HEK293 (cell line): ENCODE results near the gene FCHSD1.

Experiments
- CTCF ChIA-PET: fragments of 350-600 bp; formaldehyde crosslinking; extraction: SDS; loops from one replicate; lab custom pipeline; 2021; ENCODE audit warnings: antibody characterized with exemption; lab: Yijun Ruan, JAX
- POLR2A ChIA-PET: fragments of 300-600 bp; formaldehyde crosslinking; extraction: SDS; loops from one replicate; lab custom pipeline; 2020; ENCODE audit warnings: antibody characterized with exemption, inconsistent platforms; lab: Yijun Ruan, JAX
- H3K27ac ChIP-seq: fragments of 200-500 bp; sonication (Bioruptor generic); 2 replicates; pipeline ENCODE4 v1.5.1; 2014; ENCODE audit warnings: low read depth, low read length, control low read depth, inconsistent platforms; ENCODE audit errors: extremely low read depth
- H3K36me3 ChIP-seq, 2 experiments: fragments of 200-500 bp in 1 of 2; sonication (Bioruptor generic) in 1 of 2; 1 replicate in 1 of 2; 2 replicates in 1 of 2; pipeline ENCODE4 v1.5.1; 2014 to 2017; ENCODE audit warnings: inconsistent platforms in 2 of 2, low read length in 2 of 2; ENCODE audit not compliant: control insufficient read depth in 2 of 2, insufficient read depth in 1 of 2
- H3K4me1 ChIP-seq: fragments of 200-500 bp; sonication (Bioruptor generic); 2 replicates; pipeline ENCODE4 v1.5.1; 2014; ENCODE audit warnings: mild to moderate bottlenecking, low read length, inconsistent platforms; ENCODE audit not compliant: control insufficient read depth, insufficient read depth
- H3K4me3 ChIP-seq: 2 replicates; pipeline ENCODE4 v1.5.1; 2011; ENCODE audit warnings: low read depth, mild to moderate bottlenecking, control low read depth, low read length, moderate library complexity
- H3K9me3 ChIP-seq: fragments of 200-500 bp; sonication (Bioruptor generic); 2 replicates; pipeline ENCODE4 v1.5.1; 2014; ENCODE audit warnings: low read depth, low read length, inconsistent platforms; ENCODE audit not compliant: control insufficient read depth, insufficient read depth
- KLF9 ChIP-seq: fragments of 450-650 bp; formaldehyde crosslinking; IDR thresholded peaks from 2 replicates; pipeline ENCODE4 v1.5.1; 2016; ENCODE audit warnings: missing biosample characterization, missing genetic modification characterization, low read depth
- PRDM1 ChIP-seq: fragments of 450-650 bp; formaldehyde crosslinking; IDR thresholded peaks from 2 replicates; pipeline ENCODE4; 2016; ENCODE audit warnings: missing biosample characterization, missing genetic modification characterization
- PRDM10 ChIP-seq: fragments of 450-650 bp; formaldehyde crosslinking; IDR thresholded peaks from 2 replicates; pipeline ENCODE4 v1.5.1; 2016; ENCODE audit warnings: missing biosample characterization, missing genetic modification characterization
- SCRT1 ChIP-seq: fragments of 450-650 bp; formaldehyde crosslinking; IDR thresholded peaks from 2 replicates; pipeline ENCODE4 v1.5.1; 2016; ENCODE audit warnings: missing biosample characterization, missing genetic modification characterization, borderline replicate concordance
- SCRT2 ChIP-seq: fragments of 450-650 bp; formaldehyde crosslinking; IDR thresholded peaks from 2 replicates; pipeline ENCODE4 v1.5.1; 2016; ENCODE audit warnings: missing biosample characterization, missing genetic modification characterization
- SP3 ChIP-seq: fragments of 450-650 bp; formaldehyde crosslinking; IDR thresholded peaks from 2 replicates; pipeline ENCODE4 v1.5.1; 2016; ENCODE audit warnings: missing biosample characterization, missing genetic modification characterization
- TRIM28 ChIP-seq: IDR thresholded peaks from 2 replicates; pipeline ENCODE4 v1.6.1; 2011; ENCODE audit warnings: low read length, control low read depth, borderline replicate concordance
- YY2 ChIP-seq: fragments of 450-650 bp; formaldehyde crosslinking; IDR thresholded peaks from 2 replicates; pipeline ENCODE4 v1.5.1; 2016; ENCODE audit warnings: missing biosample characterization, missing genetic modification characterization
- ZBTB48 ChIP-seq: fragments of 450-650 bp; formaldehyde crosslinking; IDR thresholded peaks from 2 replicates; pipeline ENCODE4 v1.5.1; 2016; ENCODE audit warnings: missing biosample characterization, missing genetic modification characterization
- ZBTB6 ChIP-seq: fragments of 450-650 bp; formaldehyde crosslinking; IDR thresholded peaks from 2 replicates; pipeline ENCODE4 v1.5.1; 2017; ENCODE audit warnings: missing biosample characterization, missing genetic modification characterization
- ZFP69B ChIP-seq: fragments of 450-650 bp; formaldehyde crosslinking; IDR thresholded peaks from 2 replicates; pipeline ENCODE4 v1.5.1; 2016; ENCODE audit warnings: missing biosample characterization, missing genetic modification characterization
- ZNF138 ChIP-seq: fragments of 450-650 bp; formaldehyde crosslinking; IDR thresholded peaks from 2 replicates; pipeline ENCODE4 v1.5.1; 2016; ENCODE audit warnings: missing biosample characterization, missing genetic modification characterization, borderline replicate concordance
- ZNF157 ChIP-seq: fragments of 450-650 bp; formaldehyde crosslinking; IDR thresholded peaks from 2 replicates; pipeline ENCODE4 v1.5.1; 2016; ENCODE audit warnings: missing biosample characterization, missing genetic modification characterization
- ZNF341 ChIP-seq: fragments of 450-650 bp; formaldehyde crosslinking; IDR thresholded peaks from 2 replicates; pipeline ENCODE4; 2016; ENCODE audit warnings: low read depth, missing biosample characterization, missing genetic modification characterization
- ZNF398 ChIP-seq: fragments of 450-650 bp; formaldehyde crosslinking; IDR thresholded peaks from 2 replicates; pipeline ENCODE4 v1.5.1; 2017; ENCODE audit warnings: missing biosample characterization, missing genetic modification characterization
- ZNF423 ChIP-seq: fragments of 450-650 bp; formaldehyde crosslinking; IDR thresholded peaks from 2 replicates; pipeline ENCODE4 v1.5.1; 2016; ENCODE audit warnings: missing biosample characterization, missing genetic modification characterization
- ZNF48 ChIP-seq: fragments of 450-650 bp; formaldehyde crosslinking; IDR thresholded peaks from 2 replicates; pipeline ENCODE4 v1.5.1; 2016; ENCODE audit warnings: missing biosample characterization, missing genetic modification characterization
- ZNF530 ChIP-seq: fragments of 450-650 bp; formaldehyde crosslinking; IDR thresholded peaks from 2 replicates; pipeline ENCODE4 v1.5.1; 2016; ENCODE audit warnings: low read depth, missing biosample characterization, missing genetic modification characterization
- ZNF544 ChIP-seq: fragments of 450-650 bp; formaldehyde crosslinking; IDR thresholded peaks from 2 replicates; pipeline ENCODE4 v1.5.0; 2017; ENCODE audit warnings: missing biosample characterization, missing genetic modification characterization
- ZNF548 ChIP-seq: fragments of 450-650 bp; formaldehyde crosslinking; IDR thresholded peaks from 2 replicates; pipeline ENCODE4 v1.5.1; 2016; ENCODE audit warnings: missing biosample characterization, missing genetic modification characterization
- ZNF561 ChIP-seq: fragments of 450-650 bp; IDR thresholded peaks from 2 replicates; pipeline ENCODE4 v1.5.1; 2018; ENCODE audit warnings: missing biosample characterization, missing genetic modification characterization, borderline replicate concordance
- ZNF624 ChIP-seq: fragments of 450-650 bp; formaldehyde crosslinking; IDR thresholded peaks from 2 replicates; pipeline ENCODE4 v1.5.1; 2017; ENCODE audit warnings: missing biosample characterization, missing genetic modification characterization
- ZNF639 ChIP-seq: fragments of 450-650 bp; formaldehyde crosslinking; IDR thresholded peaks from 2 replicates; pipeline ENCODE4 v1.5.1; 2016; ENCODE audit warnings: missing biosample characterization, missing genetic modification characterization
- ZNF692 ChIP-seq: fragments of 450-650 bp; formaldehyde crosslinking; IDR thresholded peaks from 2 replicates; pipeline ENCODE4 v1.5.1; 2016; ENCODE audit warnings: missing biosample characterization, missing genetic modification characterization
- ZNF701 ChIP-seq: fragments of 450-650 bp; formaldehyde crosslinking; IDR thresholded peaks from 2 replicates; pipeline ENCODE4 v1.5.1; 2016; ENCODE audit warnings: missing biosample characterization, missing genetic modification characterization
- ZNF776 ChIP-seq: fragments of 450-650 bp; formaldehyde crosslinking; IDR thresholded peaks from 2 replicates; pipeline ENCODE4 v1.5.0; 2017; ENCODE audit warnings: missing biosample characterization, missing genetic modification characterization, borderline replicate concordance
- ZNF843 ChIP-seq: fragments of 450-650 bp; formaldehyde crosslinking; IDR thresholded peaks from 2 replicates; pipeline ENCODE4 v1.5.1; 2016; ENCODE audit warnings: missing biosample characterization, missing genetic modification characterization
- ZSCAN30 ChIP-seq: fragments of 450-650 bp; IDR thresholded peaks from 2 replicates; pipeline ENCODE4 v1.5.1; 2018; ENCODE audit warnings: missing biosample characterization, mild to moderate bottlenecking, missing genetic modification characterization, moderate library complexity
- ZXDB ChIP-seq: fragments of 450-650 bp; formaldehyde crosslinking; IDR thresholded peaks from 2 replicates; pipeline ENCODE4 v1.5.1; 2016; ENCODE audit warnings: missing biosample characterization, missing genetic modification characterization

FCHSD1 gene

GRCh38 chr5:141618030-141618803, 33.0 kb downstream of the FCHSD1 start (continued):
- TF ChIP-seq ZNF423 (tag by site-specific recombination) (no peak), ZNF398 (tag by site-specific recombination) (peak; percentile 27; the same call in 1 of the 2 replicates), ZXDB (tag by site-specific recombination) (peak; percentile 8), SCRT1 (tag by site-specific recombination) (peak; percentile 25; the same call in 1 of the 2 replicates), ZBTB48 (peak; percentile 76), ZNF701 (tag by site-specific recombination) (no peak), ZNF138 (no peak), PRDM1 (tag by site-specific recombination) (peak; percentile 31; the same call in 1 of the 2 replicates), ZNF561 (tag by site-specific recombination) (no peak; the same call in 1 of the 2 replicates), TRIM28 (no peak), ZNF48 (no peak), ZNF341 (tag by site-specific recombination) (peak; percentile 64), PRDM10 (tag by site-specific recombination) (peak; percentile 74), ZNF692 (tag by site-specific recombination) (peak; percentile 84), SP3 (tag by site-specific recombination) (peak; percentile 66), ZFP69B (tag by site-specific recombination) (peak; percentile 92), SCRT2 (tag by site-specific recombination) (peak; percentile 91), ZNF157 (tag by site-specific recombination) (0 out of 2 replicates have a peak, but pooled peaks have one; percentile 18)

GRCh38 chr5:141617682-141618029, 33.6 kb downstream of the FCHSD1 start:
- ChIA-PET CTCF (interaction anchor here (1.0 to 3.9 kb wide), 9 partner anchors 10 to 53 kb away, joined by 3 to 51 read pairs (median 5); partner anchors contain the start of genes HDAC3 and RELL2), POLR2A (interaction anchor here (0.5 to 3.0 kb wide), 4 partner anchors 10 to 42 kb away, joined by 4 to 37 read pairs (median 17); partner anchors contain the start of genes HDAC3 and RELL2)
- H3K4me1 ChIP-seq: peaks cover 30% of the 10 kb centered on the region
- peaks cover 23 to 36% of the 10 kb centered on the region in 2 experiments for H3K36me3 ChIP-seq
- peak overlapping the region; percentile 78 for H3K27ac ChIP-seq
- H3K9me3 ChIP-seq: no peaks in the 10 kb centered on the region
- H3K4me3 ChIP-seq: peak overlapping the region; percentile 81
- TF ChIP-seq ZNF530 (tag by site-specific recombination) (no peak), ZNF624 (tag by site-specific recombination) (no peak), ZNF639 (tag by site-specific recombination) (no peak), ZNF544 (tag by site-specific recombination) (no peak), YY2 (tag by site-specific recombination) (no peak), ZSCAN30 (tag by site-specific recombination) (no peak), ZBTB6 (tag by site-specific recombination) (no peak), ZNF548 (tag by site-specific recombination) (no peak), ZNF776 (tag by site-specific recombination) (no peak), KLF9 (tag by site-specific recombination) (no peak), ZNF843 (peak; percentile 88)
